Measurements from ENCODE around the gene ZSCAN2.

GRCh38 chr15:84668221-84668982, 67.6 kb downstream of the ZSCAN2 start:
- TF ChIP-seq CTCF (conservative IDR thresholded peaks at IDR 0.05; ENCODE audit: low read depth, low read length) (no peak), EZH2 (IDR thresholded peaks at IDR 0.05; ENCODE audit: borderline replicate concordance, low read depth, low read length, poor library complexity, severe bottlenecking) (no peak)
